Measurements from ENCODE around the gene POLK.
"Not testable (repeated sequence)": the region's sequence is repeated elsewhere in the genome, so short reads cannot be mapped to it uniquely, and the experiment has no call there.

GRCh38 chr5:75498875-75499274 lies 12.8 kb upstream of the POLK start:
- not testable (repeated sequence) for TF ChIP-seq MAX (IDR thresholded peaks at IDR 0.05; ENCODE audit: low read depth, low read length); POLR2A (IDR thresholded peaks at IDR 0.05; ENCODE audit: extremely low read depth, insufficient read length); CTCF (IDR thresholded peaks at IDR 0.05; ENCODE audit: low read depth, low read length)

All from NB4 (cell line).